CD4-positive, alpha-beta T cell (primary cell): Measurements from ENCODE around the gene CAMTA1. TPM values are rescaled to one million over a fixed set of nuclear protein-coding genes. Genes with fewer than 3 reads are reported as not detected.
A peak's percentile ranks its signal among the peaks of the same experiment; 100 is the strongest.

Source experiments
- ATAC-seq: fragments of 200-7000 bp; cut with Tn5 transposase; one replicate; pipeline ENCODE4 v1.10.0; 2022; ENCODE audit warnings: mild to moderate bottlenecking; ENCODE audit not compliant: poor library complexity
- CTCF ChIA-PET: fragments of 350-600 bp; sonication (Branson Sonifier 250); formaldehyde crosslinking; loops from one replicate; lab custom pipeline; 2021; ENCODE audit warnings: antibody characterized with exemption, inconsistent platforms; lab: Charles Lee
- POLR2A ChIA-PET: fragments of 350-600 bp; sonication (Branson Sonifier 250); formaldehyde crosslinking; loops from one replicate; lab custom pipeline; 2021; ENCODE audit warnings: antibody characterized with exemption, inconsistent platforms; lab: Charles Lee
- DNase-seq, 14 experiments: peaks; one replicate each; pipeline ENCODE4 v3.0.0-alpha.2; 2013 to 2020; ENCODE audit warnings: mixed read lengths in 2 of 14
- H3K27ac ChIP-seq, 2 donors: one replicate each; pipeline versions ENCODE4 v1.5.1 to v1.7.0; 2013; ENCODE audit warnings: low read length in 2 of 2, low read depth in 1 of 2, mild to moderate bottlenecking in 1 of 2
- H3K27me3 ChIP-seq, 2 experiments: 1 replicate in 1 of 2; 2 replicates in 1 of 2; pipeline versions ENCODE4 v1.6.1 to v1.7.0; 2013; ENCODE audit warnings: low read length in 2 of 2, control low read depth in 1 of 2, mild to moderate bottlenecking in 1 of 2, moderate library complexity in 1 of 2; ENCODE audit not compliant: insufficient read depth in 2 of 2, control insufficient read depth in 1 of 2
- H3K36me3 ChIP-seq: one replicate; pipeline ENCODE4 v1.6.1; 2013; ENCODE audit warnings: low read length, control low read depth; ENCODE audit not compliant: insufficient read depth
- H3K4me1 ChIP-seq: one replicate; pipeline ENCODE4 v1.6.1; 2013; ENCODE audit warnings: low read length, control low read depth; ENCODE audit not compliant: insufficient read depth
- H3K4me3 ChIP-seq: one replicate; pipeline ENCODE4 v1.5.1; 2013; ENCODE audit warnings: mild to moderate bottlenecking, low read length, moderate library complexity
- H3K9me3 ChIP-seq, 2 experiments: 1 replicate in 1 of 2; 2 replicates in 1 of 2; pipeline versions ENCODE4 v1.6.1 to v1.7.0; 2013; ENCODE audit warnings: low read length in 2 of 2, mild to moderate bottlenecking in 2 of 2, control low read depth in 1 of 2, moderate library complexity in 1 of 2; ENCODE audit not compliant: control insufficient read depth in 1 of 2, insufficient read depth in 1 of 2
- H3K27ac Mint-ChIP-seq: one replicate; pipeline ENCODE4 v1.8.0; 2020; ENCODE audit warnings: mixed read lengths
- H3K27me3 Mint-ChIP-seq: one replicate; pipeline ENCODE4 v1.8.0; 2021; ENCODE audit warnings: mixed read lengths
- H3K36me3 Mint-ChIP-seq: one replicate; pipeline ENCODE4 v1.8.0; 2021; ENCODE audit warnings: low read depth, mixed read lengths
- H3K4me1 Mint-ChIP-seq: one replicate; pipeline ENCODE4 v1.8.0; 2021; ENCODE audit warnings: low read depth, mixed read lengths
- H3K4me3 Mint-ChIP-seq: one replicate; pipeline ENCODE4 v1.8.0; 2020; ENCODE audit warnings: mild to moderate bottlenecking, mixed read lengths
- H3K9me3 Mint-ChIP-seq: one replicate; pipeline ENCODE4 v1.8.0; 2020; ENCODE audit warnings: mixed read lengths
- CTCF ChIP-seq: fragments of 200-600 bp; IDR thresholded peaks from one replicate; pipeline ENCODE4 v1.8.0; 2022; ENCODE audit warnings: antibody characterized with exemption, mild to moderate bottlenecking
- intact Hi-C, 2 experiments: fragments of 100-400 bp; cut with DNase I in 1 of 2; cut with micrococcal nuclease in 1 of 2; formaldehyde crosslinking; loops; one replicate each; pipeline versions ENCODE4 v1.15.1 to v1.9.0; 2023 to 2025; cut with DNase I, micrococcal nuclease
- total RNA-seq, 174 experiments: library from RNA in 2 of 174; stranded (reverse) in 2 of 174; gene quantifications; one replicate each; pipeline ENCODE4 v1.2.3 and lab custom pipeline; 2021 to 2026

CAMTA1 gene
- total RNA-seq, 2 experiments from 2014 or later = 38.6 to 39.3 TPM

- Mint-ChIP-seq H3K36me3 (no peaks in the 10 kb centered on the region), H3K27me3 (peaks cover 19% of the 10 kb centered on the region), H3K4me1 (no peaks in the 10 kb centered on the region), H3K27ac (no peak overlapping the region), H3K9me3 (peaks cover 2% of the 10 kb centered on the region), H3K4me3 (no peak overlapping the region)
- no peak for ATAC-seq
- no peak for TF ChIP-seq CTCF
- Histone ChIP-seq H3K27me3 (no peaks in the 10 kb centered on the region), H3K4me1 (no peaks in the 10 kb centered on the region), H3K36me3 (no peaks in the 10 kb centered on the region), H3K9me3 (peaks cover 0 to 14% of the 10 kb centered on the region in 2 experiments), H3K4me3 (no peak overlapping the region), H3K27ac (no peak overlapping the region)
- ChIA-PET CTCF (no interaction called here), POLR2A (no interaction called here)
- DNase-seq = no peak
- intact Hi-C loops = no loop called here
These were observed 633.3 kb downstream of the CAMTA1 start for GRCh38 chr1:7418442-7419080.

DNA sequence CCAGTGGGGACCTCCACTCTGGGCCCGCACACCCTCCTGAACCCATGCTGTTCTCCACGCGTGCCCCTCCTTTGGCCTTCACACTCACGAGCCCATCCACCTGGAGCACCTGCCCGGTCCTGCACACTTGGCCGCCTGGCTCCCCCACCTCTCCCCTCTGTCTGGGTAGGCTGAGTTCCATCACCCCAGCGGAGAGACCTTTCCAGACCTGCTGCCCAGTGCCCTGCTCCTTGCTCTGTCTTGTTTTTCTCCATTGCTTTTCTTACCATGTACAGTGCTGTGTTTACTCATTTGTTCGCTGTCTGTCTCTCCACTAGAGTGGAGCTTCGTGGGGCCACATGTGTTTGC lies 634.8 kb downstream of the CAMTA1 start:
- POLR2A ChIA-PET = no interaction called here
- peaks cover 0 to 17% of the 10 kb centered on the region in 2 experiments for H3K9me3 ChIP-seq
- no peaks in the 10 kb centered on the region for H3K4me1 ChIP-seq
- ATAC-seq = no peak
- no peak for TF ChIP-seq CTCF
- H3K27me3 ChIP-seq = no peaks in the 10 kb centered on the region
- Mint-ChIP-seq H3K27me3 (peaks cover 19% of the 10 kb centered on the region), H3K9me3 (peaks cover 2% of the 10 kb centered on the region), H3K4me1 (no peaks in the 10 kb centered on the region), H3K36me3 (no peaks in the 10 kb centered on the region), H3K4me3 (no peak overlapping the region), H3K27ac (no peak overlapping the region)
- no peak overlapping the region for H3K27ac ChIP-seq
- no peak overlapping the region for H3K4me3 ChIP-seq
- peak in 1 of 14 experiments; percentile 16 for DNase-seq
- H3K36me3 ChIP-seq = no peaks in the 10 kb centered on the region
- intact Hi-C loops = no loop called here
- CTCF ChIA-PET = no interaction called here

DNA sequence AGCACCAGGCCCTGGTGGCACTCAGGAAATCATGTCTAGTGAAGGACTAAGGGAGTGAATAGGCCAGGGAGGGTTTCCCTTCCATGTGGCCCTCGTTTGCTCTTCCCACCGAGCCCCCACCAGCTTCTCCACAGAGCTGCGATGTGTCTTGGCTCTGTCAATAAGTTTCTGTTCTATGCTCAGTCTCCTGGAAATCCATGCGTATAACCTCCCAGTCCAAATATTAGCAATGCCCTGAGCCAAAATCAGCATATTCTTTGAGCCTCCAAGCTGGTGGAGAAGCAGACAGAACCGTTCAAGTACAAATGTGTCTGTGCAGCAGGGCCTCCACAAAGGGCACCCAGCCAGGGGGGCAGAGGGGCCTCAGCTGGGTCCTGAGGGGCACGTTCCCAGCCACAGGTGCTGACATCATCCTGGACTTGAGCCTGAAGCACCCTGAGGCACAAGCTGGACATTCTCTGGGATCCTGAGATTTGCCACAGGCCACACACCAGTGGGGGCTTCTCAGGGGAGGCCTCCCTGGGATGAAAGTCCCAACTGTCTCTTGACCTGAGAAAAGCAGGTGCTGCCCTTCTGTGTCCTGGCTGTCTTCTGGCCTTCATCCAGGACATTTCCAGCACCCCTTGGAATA lies 635.3 kb downstream of the CAMTA1 start:
- no peak for TF ChIP-seq CTCF
- no peak overlapping the region for H3K27ac Mint-ChIP-seq
- peaks cover 19% of the 10 kb centered on the region for H3K27me3 Mint-ChIP-seq
- H3K9me3 ChIP-seq = peaks cover 0 to 17% of the 10 kb centered on the region in 2 experiments
- DNase-seq (peak in 1 of 14 experiments; percentile 15), ATAC-seq (no peak)
- CTCF ChIA-PET = no interaction called here
- no peak overlapping the region for H3K4me3 Mint-ChIP-seq
- no peak overlapping the region for H3K4me3 ChIP-seq
- H3K4me1 ChIP-seq = no peaks in the 10 kb centered on the region
- H3K9me3 Mint-ChIP-seq = peaks cover 2% of the 10 kb centered on the region
- no peaks in the 10 kb centered on the region for H3K36me3 Mint-ChIP-seq
- POLR2A ChIA-PET = no interaction called here
- H3K4me1 Mint-ChIP-seq = no peaks in the 10 kb centered on the region
- no peaks in the 10 kb centered on the region for H3K36me3 ChIP-seq
- intact Hi-C loops = no loop called here
- no peak overlapping the region for H3K27ac ChIP-seq
- peaks cover 0 to 2% of the 10 kb centered on the region in 2 experiments for H3K27me3 ChIP-seq
